GM12873 (cell line): ENCODE measurements around the gene TRMT61B.

Experiments used
- CTCF ChIP-seq: IDR thresholded peaks from 2 replicates; pipeline ENCODE4 v1.5.1; 2012; ENCODE audit warnings: low read depth, mild to moderate bottlenecking, moderate library complexity, low read length, control low read depth; ENCODE audit not compliant: insufficient read depth; ENCODE audit errors: missing control alignments

The TRMT61B gene

DNA sequence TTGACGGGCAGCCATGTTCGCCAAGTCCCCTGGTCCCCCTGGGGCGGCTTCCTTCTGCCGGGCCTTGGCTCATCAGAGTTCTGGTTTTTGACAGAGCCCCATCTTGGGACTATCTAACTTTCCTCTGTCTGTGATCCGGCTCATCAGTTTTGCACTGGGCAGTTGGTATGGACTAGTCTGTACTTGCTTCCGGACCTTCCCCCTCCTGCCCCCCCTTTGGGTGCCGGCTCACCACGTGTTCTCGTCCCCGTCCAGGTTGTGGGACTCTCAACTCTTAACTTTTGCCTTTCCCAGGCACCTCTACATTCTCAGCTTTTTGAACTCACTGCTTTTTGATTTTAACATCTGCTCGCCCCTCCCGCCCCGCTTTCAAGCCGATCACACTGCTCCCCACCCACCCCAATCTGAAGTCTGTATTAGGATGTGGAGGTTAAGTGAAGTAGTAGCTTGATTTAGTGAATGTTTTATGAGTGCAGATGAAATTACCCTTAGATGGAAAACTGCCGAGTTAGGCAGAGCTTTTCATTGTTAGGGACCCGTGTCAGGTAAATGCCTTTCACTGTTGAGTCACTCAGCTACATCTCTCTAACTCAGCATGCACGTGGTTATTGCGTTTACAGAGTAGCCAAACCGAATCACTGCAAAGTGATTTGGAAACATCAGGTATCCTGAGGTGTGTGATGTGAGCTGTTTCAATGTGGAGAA lies 25.2 kb upstream of the TRMT61B start:
- TF ChIP-seq CTCF: no peak

GRCh38 chr2:28894470-28895188 lies 24.5 kb upstream of the TRMT61B start, which contains the start of gene WDR43:
WDR43 (plus strand) TSS chr2:28894667; CDS start chr2:28894699, 32 bp downstream.
- TF ChIP-seq CTCF: no peak

GRCh38 chr2:28893488-28893887 lies 23.4 kb upstream of the TRMT61B start:
- no peak for TF ChIP-seq CTCF

DNA sequence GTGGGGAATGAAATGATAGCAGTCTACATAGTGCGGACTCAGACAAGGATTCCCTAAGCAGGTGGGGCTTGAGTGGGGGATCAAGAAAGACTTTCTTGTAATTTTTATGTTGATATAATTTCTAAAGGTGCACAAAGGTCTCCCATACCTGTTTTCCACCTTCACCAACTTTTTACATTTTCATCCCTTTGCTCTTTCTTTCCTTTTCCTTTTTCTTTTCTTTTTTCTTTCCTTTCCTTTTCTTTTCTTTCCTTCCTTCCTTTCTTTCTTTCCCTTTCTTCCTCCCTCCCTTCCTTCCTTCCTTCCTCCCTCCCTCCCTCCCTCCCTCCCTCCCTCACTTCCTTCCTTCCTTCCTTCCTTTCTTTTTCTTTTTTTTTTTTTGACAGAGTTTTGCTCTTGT lies 10.1 kb upstream of the TRMT61B start:
- TF ChIP-seq CTCF: no peak

DNA sequence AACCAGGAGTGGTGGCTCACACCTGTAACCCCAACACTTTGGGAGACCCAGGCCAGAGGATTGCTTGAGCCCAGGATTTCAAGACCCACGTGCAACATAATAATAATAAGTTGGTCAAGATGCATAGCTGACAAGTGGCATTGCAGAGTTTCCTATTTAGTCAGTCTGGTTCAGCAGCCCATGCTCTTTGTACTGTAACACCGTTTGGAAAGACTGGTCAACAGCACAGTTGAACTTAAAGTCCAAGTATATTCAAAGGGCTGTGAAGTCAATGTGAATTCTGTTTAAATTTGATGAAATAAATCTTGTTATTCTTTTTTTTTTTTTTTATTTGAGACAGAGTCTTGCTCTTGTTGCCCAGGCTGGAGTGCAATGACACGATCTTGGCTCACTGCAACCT lies 1.5 kb upstream of the TRMT61B start:
- TF ChIP-seq CTCF: no peak

DNA sequence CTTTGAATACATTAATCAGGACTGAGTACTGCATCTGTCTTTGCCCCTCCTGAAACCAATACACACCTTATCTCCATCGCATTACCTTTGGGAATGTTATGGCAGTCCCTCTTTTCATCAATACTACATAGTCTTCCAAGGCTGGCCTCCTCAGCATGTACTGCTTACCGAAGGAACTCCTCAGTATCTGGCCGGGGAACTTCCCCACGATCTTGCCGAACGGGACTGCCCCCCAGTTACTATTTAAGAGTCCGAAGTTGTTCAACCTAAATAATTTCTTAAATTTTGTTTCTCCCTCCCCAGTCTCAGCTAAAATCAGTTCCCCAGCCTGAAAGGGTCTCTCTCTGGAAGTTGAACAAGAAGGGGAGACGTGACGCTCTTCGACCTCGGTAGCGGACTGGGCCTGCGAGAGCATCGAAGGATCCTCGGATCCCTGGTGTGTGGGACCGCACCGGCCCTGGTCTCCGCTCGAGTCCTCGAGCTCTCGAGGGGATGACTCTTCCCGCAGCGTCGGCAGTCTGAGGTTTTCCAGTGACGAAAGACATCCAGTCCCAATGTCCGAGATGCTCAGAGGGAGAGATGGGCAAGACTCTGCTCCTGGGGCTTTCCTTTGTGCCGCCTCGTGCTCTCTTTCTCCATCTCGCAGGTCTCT lies 489 bp downstream of the TRMT61B start:
- no peak for TF ChIP-seq CTCF

DNA sequence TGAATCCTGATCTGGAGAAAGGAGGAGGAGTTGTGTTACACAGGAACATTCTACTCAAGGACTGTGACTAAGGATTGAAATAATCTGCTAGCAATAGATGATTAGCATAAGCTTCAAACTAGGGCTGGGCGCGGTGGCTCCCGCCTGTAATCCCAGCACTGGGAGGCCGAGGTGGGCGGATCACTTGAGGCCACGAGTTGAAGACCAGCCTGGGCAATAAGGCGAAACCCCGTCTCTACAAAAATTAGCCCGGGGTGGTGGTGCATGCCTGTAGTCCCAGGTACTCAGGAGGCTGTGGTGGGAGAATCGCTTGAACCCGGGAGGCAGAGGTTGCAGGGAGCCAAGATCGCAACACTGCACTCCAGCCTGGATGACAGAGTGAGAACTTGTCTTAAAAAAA lies 1.5 kb downstream of the TRMT61B start:
- no peak for TF ChIP-seq CTCF
